ENCODE results near the gene ANKRD53.
A peak's percentile ranks its signal among the peaks of the same experiment; 100 is the strongest.

Gene ANKRD53

DNA sequence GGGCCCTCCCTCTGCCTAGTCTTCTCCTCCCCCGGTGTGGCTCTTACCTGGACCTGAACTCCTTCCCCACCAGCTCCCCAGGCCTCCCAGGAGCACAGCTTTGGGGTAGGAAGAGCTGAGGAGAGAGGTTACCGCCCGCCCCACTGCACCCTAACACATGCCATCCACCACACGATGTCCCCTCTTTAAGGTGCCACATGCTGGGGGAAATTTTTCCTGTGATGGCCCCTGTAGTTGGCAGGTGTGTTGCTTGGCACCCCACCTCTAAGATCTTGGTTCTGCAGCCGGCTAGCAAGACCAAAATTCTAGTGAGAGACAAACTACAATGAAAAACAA is 23.1 kb downstream of the ANKRD53 start:
- Histone ChIP-seq H3K79me2 (ENCODE audit: insufficient read depth, low read depth) (no peaks in the 10 kb centered on the region), H4K20me1 (ENCODE audit: insufficient read depth) (no peaks in the 10 kb centered on the region), H3K36me3 (ENCODE audit: insufficient read depth) (no peaks in the 10 kb centered on the region), H2AFZ (ENCODE audit: low read depth) (peak overlapping the region; percentile 98), H3K27me3 (ENCODE audit: insufficient read depth, low read depth) (no peaks in the 10 kb centered on the region), H3K4me3 (IDR thresholded peaks at IDR 0.05; ENCODE audit: insufficient read depth, low read depth, low read length) (no peak overlapping the region), H3K9ac (no peak overlapping the region), H3K4me1 (ENCODE audit: low read depth, poor library complexity, severe bottlenecking) (peaks cover 6% of the 10 kb centered on the region), H3K27ac (no peak overlapping the region), H3K4me2 (peak overlapping the region; percentile 74; the same call in 1 of the 2 replicates)
- TF ChIP-seq, protein P1, sequence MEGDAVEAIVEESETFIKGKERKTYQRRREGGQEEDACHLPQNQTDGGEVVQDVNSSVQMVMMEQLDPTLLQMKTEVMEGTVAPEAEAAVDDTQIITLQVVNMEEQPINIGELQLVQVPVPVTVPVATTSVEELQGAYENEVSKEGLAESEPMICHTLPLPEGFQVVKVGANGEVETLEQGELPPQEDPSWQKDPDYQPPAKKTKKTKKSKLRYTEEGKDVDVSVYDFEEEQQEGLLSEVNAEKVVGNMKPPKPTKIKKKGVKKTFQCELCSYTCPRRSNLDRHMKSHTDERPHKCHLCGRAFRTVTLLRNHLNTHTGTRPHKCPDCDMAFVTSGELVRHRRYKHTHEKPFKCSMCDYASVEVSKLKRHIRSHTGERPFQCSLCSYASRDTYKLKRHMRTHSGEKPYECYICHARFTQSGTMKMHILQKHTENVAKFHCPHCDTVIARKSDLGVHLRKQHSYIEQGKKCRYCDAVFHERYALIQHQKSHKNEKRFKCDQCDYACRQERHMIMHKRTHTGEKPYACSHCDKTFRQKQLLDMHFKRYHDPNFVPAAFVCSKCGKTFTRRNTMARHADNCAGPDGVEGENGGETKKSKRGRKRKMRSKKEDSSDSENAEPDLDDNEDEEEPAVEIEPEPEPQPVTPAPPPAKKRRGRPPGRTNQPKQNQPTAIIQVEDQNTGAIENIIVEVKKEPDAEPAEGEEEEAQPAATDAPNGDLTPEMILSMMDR (conservative IDR thresholded peaks at IDR 0.05; ENCODE audit: low read depth, low read length), result no peak

DNA sequence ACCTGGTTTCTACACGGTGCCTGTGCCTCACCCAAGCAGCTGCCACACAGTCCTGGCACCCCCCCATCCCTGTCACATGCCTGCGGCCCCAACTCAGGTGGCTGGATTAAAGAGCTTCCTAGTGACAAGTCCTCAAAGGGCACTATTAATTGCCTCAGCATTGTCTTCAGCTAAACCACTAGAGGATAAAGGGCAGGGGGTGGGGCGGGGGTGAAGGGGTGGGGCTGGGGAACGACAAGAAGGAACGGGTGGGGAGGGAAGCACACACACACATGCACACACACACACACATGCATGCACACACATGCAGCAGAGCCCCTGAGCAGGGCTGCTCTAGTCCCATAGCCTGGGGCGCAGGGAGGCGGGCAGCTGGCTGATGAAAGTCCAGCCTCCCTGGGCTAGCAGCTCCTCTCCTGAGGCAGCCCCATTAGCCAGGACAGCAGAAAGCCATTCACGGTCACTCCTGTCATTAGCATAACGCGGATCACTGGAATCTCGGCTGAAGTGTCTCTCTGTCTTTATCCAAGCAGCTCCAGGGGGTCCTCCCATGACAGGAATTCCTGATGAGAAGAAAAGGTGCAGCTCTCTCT is 23.6 kb downstream of the ANKRD53 start:
- H3K4me2 ChIP-seq, result no peak overlapping the region
- H3K4me1 ChIP-seq (ENCODE audit: low read depth, poor library complexity, severe bottlenecking), result peaks cover 6% of the 10 kb centered on the region
- no peaks in the 10 kb centered on the region for H3K27me3 ChIP-seq (ENCODE audit: insufficient read depth, low read depth)
- no peaks in the 10 kb centered on the region for H3K36me3 ChIP-seq (ENCODE audit: insufficient read depth)
- H3K79me2 ChIP-seq (ENCODE audit: insufficient read depth, low read depth), result no peaks in the 10 kb centered on the region
- H3K4me3 ChIP-seq (IDR thresholded peaks at IDR 0.05; ENCODE audit: insufficient read depth, low read depth, low read length), result no peak overlapping the region
- no peaks in the 10 kb centered on the region for H4K20me1 ChIP-seq (ENCODE audit: insufficient read depth)
- peak overlapping the region; percentile 98; the same call in 1 of the 2 replicates for H2AFZ ChIP-seq (ENCODE audit: low read depth)
- no peak overlapping the region for H3K9ac ChIP-seq
- TF ChIP-seq, protein P1 (conservative IDR thresholded peaks at IDR 0.05; ENCODE audit: low read depth, low read length), result no peak
- no peak overlapping the region for H3K27ac ChIP-seq

DNA sequence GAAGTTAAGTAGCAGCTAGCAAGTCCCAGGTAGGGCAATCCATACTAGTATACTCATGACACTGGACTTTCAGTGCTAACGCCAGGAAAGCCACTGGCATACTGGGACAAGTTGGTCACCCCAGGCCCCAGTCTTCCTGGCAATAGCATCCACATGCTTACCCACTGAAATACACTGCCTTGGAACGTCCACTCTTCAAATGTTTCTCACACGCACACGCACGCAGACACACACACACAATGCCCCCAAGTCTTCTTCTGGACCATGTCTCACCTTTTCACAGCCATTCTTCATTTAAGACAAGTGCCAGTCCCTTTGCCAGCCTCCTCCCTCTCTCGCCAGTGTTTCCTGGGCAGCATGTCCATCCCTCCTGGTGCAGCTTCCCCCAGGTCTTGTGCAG is 25.0 kb downstream of the ANKRD53 start:
- Histone ChIP-seq H3K27me3 (ENCODE audit: insufficient read depth, low read depth) (no peaks in the 10 kb centered on the region), H3K4me2 (no peak overlapping the region), H2AFZ (ENCODE audit: low read depth) (no peak overlapping the region), H3K27ac (no peak overlapping the region), H3K9ac (no peak overlapping the region), H3K4me3 (IDR thresholded peaks at IDR 0.05; ENCODE audit: insufficient read depth, low read depth, low read length) (no peak overlapping the region), H3K4me1 (ENCODE audit: low read depth, poor library complexity, severe bottlenecking) (peaks cover 6% of the 10 kb centered on the region), H3K79me2 (ENCODE audit: insufficient read depth, low read depth) (no peaks in the 10 kb centered on the region), H3K36me3 (ENCODE audit: insufficient read depth) (no peaks in the 10 kb centered on the region), H4K20me1 (ENCODE audit: insufficient read depth) (no peaks in the 10 kb centered on the region)
- TF ChIP-seq, protein P1 (conservative IDR thresholded peaks at IDR 0.05; ENCODE audit: low read depth, low read length), result no peak

- H3K79me2 ChIP-seq (ENCODE audit: insufficient read depth, low read depth), result no peaks in the 10 kb centered on the region
- H4K20me1 ChIP-seq (ENCODE audit: insufficient read depth), result no peaks in the 10 kb centered on the region
- H3K4me3 ChIP-seq (IDR thresholded peaks at IDR 0.05; ENCODE audit: insufficient read depth, low read depth, low read length), result no peak overlapping the region
- TF ChIP-seq, protein P1 (conservative IDR thresholded peaks at IDR 0.05; ENCODE audit: low read depth, low read length), result no peak
- H3K36me3 ChIP-seq (ENCODE audit: insufficient read depth), result no peaks in the 10 kb centered on the region
- H3K27me3 ChIP-seq (ENCODE audit: insufficient read depth, low read depth), result no peaks in the 10 kb centered on the region
- no peak overlapping the region for H3K4me2 ChIP-seq
- no peak overlapping the region for H3K9ac ChIP-seq
- peaks cover 6% of the 10 kb centered on the region for H3K4me1 ChIP-seq (ENCODE audit: low read depth, poor library complexity, severe bottlenecking)
- no peak overlapping the region for H3K27ac ChIP-seq
- no peak overlapping the region for H2AFZ ChIP-seq (ENCODE audit: low read depth)
Observed at GRCh38 chr2:71003966-71004755, 25.7 kb downstream of the ANKRD53 start.

Data from KMS-11 (cell line).